GM06990 (cell line): Measurements from ENCODE around the gene HAVCR2.
"Not testable (repeated sequence)": the region's sequence is repeated elsewhere in the genome, so short reads cannot be mapped to it uniquely, and the experiment has no call there.

Source experiments
- DNase-seq: peaks from one replicate; pipeline ENCODE4 v3.0.0-alpha.2; 2011; ENCODE audit not compliant: insufficient read length; ENCODE audit errors: extremely low read depth
- H3K27me3 ChIP-seq: replicated peaks from 2 replicates; pipeline ENCODE4 v1.6.0; 2011; ENCODE audit warnings: low read length; ENCODE audit not compliant: control insufficient read depth, insufficient read depth
- H3K36me3 ChIP-seq: 2 replicates; pipeline ENCODE4 v1.5.1; 2011; ENCODE audit warnings: low read length; ENCODE audit not compliant: control insufficient read depth, insufficient read depth
- H3K4me3 ChIP-seq: replicated peaks from 2 replicates; pipeline ENCODE4 v1.5.1; 2011; ENCODE audit warnings: low read depth, mild to moderate bottlenecking, control low read depth, low read length
- CTCF ChIP-seq: IDR thresholded peaks from 2 replicates; pipeline ENCODE4 v1.5.1; 2011; ENCODE audit warnings: low read length, control low read depth, mild to moderate bottlenecking, inconsistent platforms; ENCODE audit not compliant: insufficient read depth, poor library complexity, severe bottlenecking

HAVCR2 gene

GRCh38 chr5:157059093-157059539 lies 49.7 kb downstream of the HAVCR2 start, which contains the start of gene HAVCR1:
Gene HAVCR1 (minus strand): TSS chr5:157059116. CDS start chr5:157057943, 1,173 bp downstream.
- Histone ChIP-seq H3K36me3 (no peaks in the 10 kb centered on the region), H3K27me3 (no peaks in the 10 kb centered on the region), H3K4me3 (no peak within 1 kb of the TSS)
- DNase-seq = no peak
- TF ChIP-seq CTCF = no peak

- Histone ChIP-seq H3K4me3 (no peak overlapping the region), H3K27me3 (no peaks in the 10 kb centered on the region), H3K36me3 (no peaks in the 10 kb centered on the region)
- no peak for DNase-seq
- no peak for TF ChIP-seq CTCF
Measured at GRCh38 chr5:157057459-157058370, 51.1 kb downstream of the HAVCR2 start.

GRCh38 chr5:157056848-157057247 lies 52.0 kb downstream of the HAVCR2 start:
- H3K36me3 ChIP-seq, H3K27me3 ChIP-seq, DNase-seq, H3K4me3 ChIP-seq: not testable (repeated sequence)

GRCh38 chr5:157051604-157052245 lies 57.1 kb downstream of the HAVCR2 start:
- H3K36me3 ChIP-seq = no peaks in the 10 kb centered on the region
- H3K27me3 ChIP-seq = no peaks in the 10 kb centered on the region
- DNase-seq = no peak
- H3K4me3 ChIP-seq = no peak overlapping the region
- TF ChIP-seq CTCF = no peak

GRCh38 chr5:157050050-157050449 lies 58.8 kb downstream of the HAVCR2 start:
- no peak for DNase-seq
- no peaks in the 10 kb centered on the region for H3K36me3 ChIP-seq
- no peaks in the 10 kb centered on the region for H3K27me3 ChIP-seq
- no peak for TF ChIP-seq CTCF
- no peak overlapping the region for H3K4me3 ChIP-seq

GRCh38 chr5:157049605-157050004 lies 59.2 kb downstream of the HAVCR2 start:
- no peak overlapping the region for H3K4me3 ChIP-seq
- no peak for DNase-seq
- no peaks in the 10 kb centered on the region for H3K27me3 ChIP-seq
- TF ChIP-seq CTCF = no peak
- no peaks in the 10 kb centered on the region for H3K36me3 ChIP-seq
